Right atrium auricular region (tissue), 2 donors: Measurements from ENCODE around the gene UNC13D. TPM values are rescaled to one million over a fixed set of nuclear protein-coding genes. Genes with fewer than 3 reads are reported as not detected.
"Not testable (repeated sequence)": the region's sequence is repeated elsewhere in the genome, so short reads cannot be mapped to it uniquely, and the experiment has no call there.

Experiments used
- DNase-seq: peaks from one replicate; pipeline ENCODE4 v3.0.0-alpha.2; 2019; ENCODE audit warnings: low spot score
- H3K27ac ChIP-seq, 2 donors: fragments of 200-600 bp; sonication (generic); 1 replicate in 1 of 2; 2 replicates in 1 of 2; pipeline ENCODE4 v1.5.1; 2016 to 2019
- H3K27me3 ChIP-seq, 2 donors: fragments of 200-600 bp; sonication (generic); one replicate each; pipeline versions ENCODE4 v1.5.1 to v1.6.0; 2017 to 2019
- H3K36me3 ChIP-seq: fragments of 200-600 bp; sonication (generic); one replicate; pipeline ENCODE4 v1.5.1; 2016
- H3K4me1 ChIP-seq, 2 donors: fragments of 200-600 bp; sonication (generic); one replicate each; pipeline versions ENCODE4 v1.5.1 to v1.6.0; 2017 to 2019
- H3K4me3 ChIP-seq, 2 donors: fragments of 200-600 bp; sonication (generic); 1 replicate in 1 of 2; 2 replicates in 1 of 2; pipeline ENCODE4 v1.5.1; 2017 to 2019; ENCODE audit warnings: mild to moderate bottlenecking in 1 of 2, moderate library complexity in 1 of 2
- H3K9me3 ChIP-seq, 2 donors: fragments of 200-600 bp; sonication (generic); one replicate each; pipeline ENCODE4 v1.5.1; 2019
- total RNA-seq, 2 donors: library from RNA; depleted of rRNA; stranded (reverse); fragments of >200 nt; gene quantifications; one replicate each; pipeline ENCODE4 v1.1.0, GENCODE V29; 2016
- TF ChIP-seq, protein P1 (sequence below), 2 donors: fragments of 200-600 bp; sonication (generic); IDR thresholded peaks; one replicate each; pipeline ENCODE4 v1.5.1; 2019; ENCODE audit warnings: antibody characterized with exemption in 2 of 2

UNC13D gene
- total RNA-seq, 2 donors from 2014 or later = 11.1 to 25.9 TPM

DNA sequence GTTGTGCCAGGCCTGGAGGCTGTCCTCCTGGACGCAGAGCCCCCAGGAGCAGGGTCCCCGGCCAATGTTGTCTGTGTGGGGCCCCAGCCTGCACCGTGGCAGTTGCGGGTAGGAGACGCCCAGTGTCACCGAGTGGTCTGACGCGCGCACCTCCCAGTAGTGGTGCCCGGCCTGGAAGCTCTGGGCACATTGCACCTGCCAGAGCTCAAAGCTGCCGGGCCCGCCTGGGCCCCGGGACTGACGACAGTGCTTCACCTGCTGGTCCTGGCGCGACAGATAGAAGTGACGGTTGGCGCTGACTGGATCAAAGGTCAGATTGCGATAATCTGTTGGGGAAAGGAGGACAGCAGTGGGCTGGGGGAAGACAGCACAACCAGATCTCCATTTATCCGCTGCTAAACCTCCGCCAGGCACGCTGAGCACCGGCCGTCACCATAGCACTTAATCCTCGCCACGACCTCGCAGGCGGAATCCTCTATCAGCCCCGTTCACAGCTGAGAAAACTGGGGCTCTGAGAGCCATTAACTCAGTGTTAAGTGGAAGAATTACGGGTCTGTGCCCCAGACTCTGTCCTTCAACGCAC lies 46.9 kb upstream of the UNC13D start:
- H3K9me3 ChIP-seq = no peaks in the 10 kb centered on the region
- peaks cover 21% of the 10 kb centered on the region for H3K36me3 ChIP-seq
- no peak for DNase-seq
- H3K27me3 ChIP-seq = no peaks in the 10 kb centered on the region
- H3K4me1 ChIP-seq = peaks cover 0 to 19% of the 10 kb centered on the region in 2 donors
- H3K27ac ChIP-seq = no peak overlapping the region
- TF ChIP-seq, protein P1, sequence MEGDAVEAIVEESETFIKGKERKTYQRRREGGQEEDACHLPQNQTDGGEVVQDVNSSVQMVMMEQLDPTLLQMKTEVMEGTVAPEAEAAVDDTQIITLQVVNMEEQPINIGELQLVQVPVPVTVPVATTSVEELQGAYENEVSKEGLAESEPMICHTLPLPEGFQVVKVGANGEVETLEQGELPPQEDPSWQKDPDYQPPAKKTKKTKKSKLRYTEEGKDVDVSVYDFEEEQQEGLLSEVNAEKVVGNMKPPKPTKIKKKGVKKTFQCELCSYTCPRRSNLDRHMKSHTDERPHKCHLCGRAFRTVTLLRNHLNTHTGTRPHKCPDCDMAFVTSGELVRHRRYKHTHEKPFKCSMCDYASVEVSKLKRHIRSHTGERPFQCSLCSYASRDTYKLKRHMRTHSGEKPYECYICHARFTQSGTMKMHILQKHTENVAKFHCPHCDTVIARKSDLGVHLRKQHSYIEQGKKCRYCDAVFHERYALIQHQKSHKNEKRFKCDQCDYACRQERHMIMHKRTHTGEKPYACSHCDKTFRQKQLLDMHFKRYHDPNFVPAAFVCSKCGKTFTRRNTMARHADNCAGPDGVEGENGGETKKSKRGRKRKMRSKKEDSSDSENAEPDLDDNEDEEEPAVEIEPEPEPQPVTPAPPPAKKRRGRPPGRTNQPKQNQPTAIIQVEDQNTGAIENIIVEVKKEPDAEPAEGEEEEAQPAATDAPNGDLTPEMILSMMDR (IDR thresholded peaks at IDR 0.05) = no peak
- no peak overlapping the region for H3K4me3 ChIP-seq

DNA sequence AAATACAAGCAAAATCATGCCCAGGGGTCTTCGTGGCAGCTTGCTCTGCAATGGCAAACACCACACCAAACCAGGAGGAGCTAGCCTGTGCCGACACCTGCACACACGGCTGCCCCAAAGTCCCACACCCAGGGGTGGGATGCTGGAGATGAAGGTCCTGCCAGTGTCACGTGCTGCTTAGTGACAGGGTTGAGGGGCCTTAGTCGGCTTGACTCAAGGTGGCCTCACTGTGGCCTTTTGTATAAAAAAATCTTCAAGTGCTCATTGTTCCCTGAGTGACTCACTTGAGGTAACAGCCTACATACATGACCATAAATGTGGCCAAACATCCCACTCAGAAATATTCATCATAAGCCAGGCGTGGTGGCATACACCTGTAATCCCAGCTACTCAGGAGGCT lies 45.2 kb upstream of the UNC13D start:
- DNase-seq = no peak
- TF ChIP-seq, protein P1 (IDR thresholded peaks at IDR 0.05) = no peak
- H3K4me3 ChIP-seq = no peak overlapping the region
- no peaks in the 10 kb centered on the region for H3K27me3 ChIP-seq
- H3K9me3 ChIP-seq = no peaks in the 10 kb centered on the region
- H3K27ac ChIP-seq = no peak overlapping the region
- peaks cover 0 to 5% of the 10 kb centered on the region in 2 donors for H3K4me1 ChIP-seq
- H3K36me3 ChIP-seq = peaks cover 21% of the 10 kb centered on the region

DNA sequence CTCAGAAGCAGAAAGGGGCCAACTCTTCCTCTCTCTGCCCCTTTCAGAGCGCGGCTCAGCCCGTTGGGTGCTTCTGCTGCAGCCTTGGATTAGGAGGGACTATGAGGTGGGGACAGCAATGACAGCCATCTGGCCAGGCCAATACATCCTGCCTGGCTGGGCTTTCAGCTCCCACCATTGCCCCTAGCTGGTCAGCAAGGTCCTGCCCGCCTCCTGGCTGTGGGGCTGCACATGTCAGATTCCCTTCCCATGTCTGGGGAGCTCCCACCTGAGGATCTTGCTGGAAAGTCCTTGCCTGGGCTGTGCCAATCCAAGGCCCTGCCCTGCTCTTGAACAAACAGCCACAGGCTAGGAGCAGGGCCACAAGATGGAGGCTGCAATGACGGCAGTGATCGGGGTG lies 44.3 kb upstream of the UNC13D start:
- no peak for DNase-seq
- Histone ChIP-seq H3K36me3 (peaks cover 21% of the 10 kb centered on the region), H3K27ac (no peak overlapping the region), H3K27me3 (no peaks in the 10 kb centered on the region), H3K4me1 (no peaks in the 10 kb centered on the region), H3K9me3 (no peaks in the 10 kb centered on the region), H3K4me3 (no peak overlapping the region)
- TF ChIP-seq, protein P1 (IDR thresholded peaks at IDR 0.05) = no peak

DNA sequence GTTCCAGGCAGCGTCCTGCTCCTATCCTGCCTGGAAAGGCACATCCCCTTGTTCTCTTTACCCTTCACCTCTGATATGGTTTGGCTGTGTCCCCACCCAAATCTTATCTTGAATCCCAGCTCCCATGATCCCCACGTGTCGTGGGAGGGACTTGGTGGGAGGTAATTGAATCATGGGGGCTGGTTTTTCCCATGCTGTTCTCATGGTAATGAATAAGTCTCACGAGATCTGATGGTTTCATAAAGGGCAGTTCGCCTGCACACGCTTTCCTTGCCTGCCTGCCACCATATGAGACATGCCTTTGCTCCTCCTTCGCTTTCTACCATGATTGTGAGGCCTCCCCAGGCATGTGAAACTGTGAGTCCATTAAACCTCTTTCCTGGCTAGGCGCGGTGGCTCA lies 41.7 kb upstream of the UNC13D start:
- H3K27ac ChIP-seq, DNase-seq, H3K4me1 ChIP-seq, H3K9me3 ChIP-seq, H3K4me3 ChIP-seq, H3K27me3 ChIP-seq, H3K36me3 ChIP-seq: not testable (repeated sequence)

DNA sequence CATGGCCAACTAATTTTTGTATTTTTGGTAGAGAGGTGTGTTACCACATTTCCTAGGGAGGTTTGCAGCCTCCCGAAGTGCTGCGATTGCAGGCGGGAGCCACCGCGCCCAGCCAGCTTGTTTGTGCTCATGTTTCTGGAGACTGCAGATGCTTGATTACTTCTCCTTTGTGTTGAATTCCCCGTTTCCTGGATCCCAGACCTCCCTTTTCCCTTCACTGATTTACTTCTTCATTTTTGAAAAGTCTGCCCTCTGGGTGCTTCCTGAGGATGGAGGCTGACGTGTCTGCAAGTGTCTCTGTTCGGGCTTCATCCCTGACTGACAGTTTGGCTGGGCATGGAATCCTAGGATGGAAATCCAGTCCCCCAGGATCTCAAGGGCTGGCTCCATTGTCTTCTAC lies 41.2 kb upstream of the UNC13D start:
- Histone ChIP-seq H3K9me3 (no peaks in the 10 kb centered on the region), H3K36me3 (no peaks in the 10 kb centered on the region)

DNA sequence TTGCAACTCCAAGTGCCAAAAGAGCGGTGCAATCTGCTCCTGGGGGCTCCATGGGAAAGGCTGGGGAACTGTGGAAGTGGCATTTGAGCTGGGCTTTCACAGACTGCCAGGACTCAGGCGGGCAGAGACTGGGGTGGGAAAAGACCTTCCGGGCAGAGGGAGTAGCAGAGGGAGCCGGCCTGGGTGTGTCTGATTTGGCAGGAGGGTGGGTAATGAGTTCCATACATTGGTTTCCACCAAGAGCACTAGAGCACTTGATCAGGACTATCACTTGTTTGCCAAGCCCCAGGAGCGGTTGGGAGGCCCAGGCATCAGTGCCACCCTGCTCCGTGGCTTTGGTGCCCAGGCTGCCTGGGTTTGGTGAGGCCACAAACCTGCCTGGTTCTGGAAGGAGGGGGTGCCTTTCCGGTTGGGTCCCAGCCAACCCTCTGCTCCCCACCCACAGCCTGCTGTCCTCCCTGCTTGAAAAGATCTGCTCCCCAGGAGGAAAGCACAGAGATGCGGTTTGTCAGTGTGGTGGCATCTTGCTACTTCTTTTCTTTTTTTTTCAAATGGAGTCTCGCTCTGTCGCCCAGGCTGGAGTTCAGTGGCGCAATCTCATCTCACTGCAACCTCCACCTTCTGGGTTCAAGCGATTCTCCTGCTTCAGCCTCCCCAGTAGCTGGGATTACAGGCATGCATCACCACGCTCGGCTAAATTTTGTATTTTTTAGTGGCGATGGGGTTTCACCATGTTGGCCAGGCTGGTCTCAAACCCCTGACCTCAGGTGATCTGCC lies 37.7 kb upstream of the UNC13D start:
- DNase-seq = no peak
- TF ChIP-seq, protein P1 (IDR thresholded peaks at IDR 0.05) = no peak
- no peaks in the 10 kb centered on the region for H3K27me3 ChIP-seq
- no peak overlapping the region for H3K4me3 ChIP-seq
- H3K27ac ChIP-seq = no peak overlapping the region
- no peaks in the 10 kb centered on the region for H3K9me3 ChIP-seq
- no peaks in the 10 kb centered on the region for H3K36me3 ChIP-seq
- H3K4me1 ChIP-seq = peaks cover 0 to 16% of the 10 kb centered on the region in 2 donors

More for the DNA sequence above, 41.2 kb upstream of the UNC13D start:
- H3K4me3 ChIP-seq = no peak overlapping the region
- H3K27ac ChIP-seq = no peak overlapping the region
- no peaks in the 10 kb centered on the region for H3K4me1 ChIP-seq
- no peaks in the 10 kb centered on the region for H3K27me3 ChIP-seq
- no peak for DNase-seq
- TF ChIP-seq, protein P1 (IDR thresholded peaks at IDR 0.05) = no peak
